Measurements from ENCODE around the gene VRK2.

VRK2 gene

DNA sequence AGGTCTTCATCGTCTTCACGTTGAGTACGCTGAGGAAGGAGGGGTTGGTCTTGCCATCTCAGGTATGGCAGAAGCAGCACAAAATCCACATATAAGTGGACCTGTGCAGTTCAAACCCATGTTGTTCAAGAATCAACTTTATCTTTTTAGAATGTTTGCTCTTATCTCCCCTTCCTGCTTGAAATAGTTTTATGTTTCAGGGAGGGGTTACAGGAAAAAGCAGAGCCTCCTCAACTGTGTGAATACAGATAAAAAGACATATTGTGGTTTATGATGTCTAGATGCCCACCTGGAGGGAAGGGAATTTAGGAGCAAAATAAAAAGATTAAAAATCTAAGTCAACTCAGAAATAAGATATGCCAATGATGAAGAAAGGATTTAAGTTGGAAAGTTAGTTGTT is 75.9 kb downstream of the VRK2 start:
- TF ChIP-seq, protein P1, sequence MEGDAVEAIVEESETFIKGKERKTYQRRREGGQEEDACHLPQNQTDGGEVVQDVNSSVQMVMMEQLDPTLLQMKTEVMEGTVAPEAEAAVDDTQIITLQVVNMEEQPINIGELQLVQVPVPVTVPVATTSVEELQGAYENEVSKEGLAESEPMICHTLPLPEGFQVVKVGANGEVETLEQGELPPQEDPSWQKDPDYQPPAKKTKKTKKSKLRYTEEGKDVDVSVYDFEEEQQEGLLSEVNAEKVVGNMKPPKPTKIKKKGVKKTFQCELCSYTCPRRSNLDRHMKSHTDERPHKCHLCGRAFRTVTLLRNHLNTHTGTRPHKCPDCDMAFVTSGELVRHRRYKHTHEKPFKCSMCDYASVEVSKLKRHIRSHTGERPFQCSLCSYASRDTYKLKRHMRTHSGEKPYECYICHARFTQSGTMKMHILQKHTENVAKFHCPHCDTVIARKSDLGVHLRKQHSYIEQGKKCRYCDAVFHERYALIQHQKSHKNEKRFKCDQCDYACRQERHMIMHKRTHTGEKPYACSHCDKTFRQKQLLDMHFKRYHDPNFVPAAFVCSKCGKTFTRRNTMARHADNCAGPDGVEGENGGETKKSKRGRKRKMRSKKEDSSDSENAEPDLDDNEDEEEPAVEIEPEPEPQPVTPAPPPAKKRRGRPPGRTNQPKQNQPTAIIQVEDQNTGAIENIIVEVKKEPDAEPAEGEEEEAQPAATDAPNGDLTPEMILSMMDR (IDR thresholded peaks at IDR 0.05; ENCODE audit: low read length): no peak
- no peak for TF ChIP-seq EZH2 (IDR thresholded peaks at IDR 0.05; ENCODE audit: borderline replicate concordance, low read length)
- Histone ChIP-seq H3K27ac (ENCODE audit: low read depth, low read length, poor library complexity, severe bottlenecking) (no peak overlapping the region), H3K79me2 (ENCODE audit: insufficient read depth, low read length) (no peaks in the 10 kb centered on the region)

DNA sequence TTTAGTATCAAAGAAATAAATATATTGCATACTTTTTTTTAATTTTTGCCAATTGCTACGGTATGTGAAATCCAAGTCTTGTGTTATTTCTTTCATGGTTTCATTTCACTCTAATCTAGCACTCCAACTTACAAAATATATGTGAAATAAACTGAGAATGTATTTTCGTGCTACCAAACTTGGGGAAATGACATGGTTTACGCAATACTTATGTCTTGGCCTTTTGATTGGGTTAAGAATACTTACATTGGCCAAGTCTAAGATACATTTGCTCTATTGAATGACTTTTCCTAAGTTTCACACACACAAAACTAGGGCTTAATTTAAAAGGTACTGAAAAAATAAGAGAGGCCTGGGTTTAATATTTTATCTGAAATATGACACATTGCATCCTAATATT is 80.5 kb downstream of the VRK2 start:
- H3K9me3 ChIP-seq (ENCODE audit: low read length): no peaks in the 10 kb centered on the region
- no peaks in the 10 kb centered on the region for H3K4me1 ChIP-seq (ENCODE audit: insufficient read depth, low read length, severe bottlenecking)
- peaks cover 19% of the 10 kb centered on the region; the same call in 1 of the 2 replicates for H3K36me3 ChIP-seq (ENCODE audit: insufficient read depth, low read length)
- no peak overlapping the region for H2AFZ ChIP-seq (ENCODE audit: low read length)
- H3K9ac ChIP-seq (ENCODE audit: low read length): no peak overlapping the region
- H3F3A ChIP-seq (ENCODE audit: insufficient read depth, low read length): no peaks in the 10 kb centered on the region
- H3K27ac ChIP-seq (ENCODE audit: low read depth, low read length, poor library complexity, severe bottlenecking): no peak overlapping the region
- H3K4me2 ChIP-seq (ENCODE audit: low read length): no peak overlapping the region
- no peaks in the 10 kb centered on the region; the same call in 1 of the 2 replicates for H3K79me2 ChIP-seq (ENCODE audit: insufficient read depth, low read length)
- H4K20me1 ChIP-seq (ENCODE audit: insufficient read depth, low read length): no peaks in the 10 kb centered on the region
- no peaks in the 10 kb centered on the region for H3K9me2 ChIP-seq (ENCODE audit: low read depth, low read length)
- H3K4me3 ChIP-seq (ENCODE audit: low read depth, low read length, poor library complexity, severe bottlenecking): no peak overlapping the region
- H3K27me3 ChIP-seq (ENCODE audit: insufficient read depth, low read length): no peaks in the 10 kb centered on the region
- TF ChIP-seq, protein P1 (IDR thresholded peaks at IDR 0.05; ENCODE audit: low read length): no peak
- no peak for TF ChIP-seq EZH2 (IDR thresholded peaks at IDR 0.05; ENCODE audit: borderline replicate concordance, low read length)

More for the DNA sequence above, 75.9 kb downstream of the VRK2 start:
- Histone ChIP-seq H3K9ac (ENCODE audit: low read length) (no peak overlapping the region), H4K20me1 (ENCODE audit: insufficient read depth, low read length) (no peaks in the 10 kb centered on the region), H3K9me3 (ENCODE audit: low read length) (no peaks in the 10 kb centered on the region), H3K4me3 (ENCODE audit: low read depth, low read length, poor library complexity, severe bottlenecking) (no peak overlapping the region), H3K27me3 (ENCODE audit: insufficient read depth, low read length) (no peaks in the 10 kb centered on the region), H3K9me2 (ENCODE audit: low read depth, low read length) (no peaks in the 10 kb centered on the region), H3K36me3 (ENCODE audit: insufficient read depth, low read length) (peaks cover 21% of the 10 kb centered on the region), H3K4me2 (ENCODE audit: low read length) (no peak overlapping the region), H2AFZ (ENCODE audit: low read length) (no peak overlapping the region), H3K4me1 (ENCODE audit: insufficient read depth, low read length, severe bottlenecking) (no peaks in the 10 kb centered on the region), H3F3A (ENCODE audit: insufficient read depth, low read length) (no peaks in the 10 kb centered on the region)

DNA sequence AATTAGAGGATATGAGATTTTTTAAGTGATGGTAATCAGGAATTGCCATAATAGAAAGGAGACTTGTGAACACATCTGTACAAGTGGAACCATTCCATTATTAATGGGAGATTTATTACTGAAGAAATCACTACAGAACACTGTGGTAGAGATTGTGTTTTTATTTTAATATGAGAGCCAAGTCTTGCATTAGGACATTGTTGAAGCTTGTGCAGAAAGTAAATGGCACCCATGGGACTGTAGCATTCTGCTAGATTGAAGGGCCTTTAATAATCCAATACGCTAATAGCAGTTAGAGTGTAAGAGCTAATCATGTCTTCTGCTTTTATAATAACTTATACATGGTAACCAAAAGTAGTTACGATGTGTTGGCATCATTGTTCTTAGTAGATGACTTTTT is 83.6 kb downstream of the VRK2 start:
- no peaks in the 10 kb centered on the region; the same call in 1 of the 2 replicates for H3K79me2 ChIP-seq (ENCODE audit: insufficient read depth, low read length)
- H2AFZ ChIP-seq (ENCODE audit: low read length): no peak overlapping the region
- TF ChIP-seq, protein P1 (IDR thresholded peaks at IDR 0.05; ENCODE audit: low read length): no peak
- no peaks in the 10 kb centered on the region for H4K20me1 ChIP-seq (ENCODE audit: insufficient read depth, low read length)
- no peak overlapping the region for H3K9ac ChIP-seq (ENCODE audit: low read length)
- H3K4me2 ChIP-seq (ENCODE audit: low read length): no peak overlapping the region
- no peaks in the 10 kb centered on the region for H3K4me1 ChIP-seq (ENCODE audit: insufficient read depth, low read length, severe bottlenecking)
- no peak overlapping the region for H3K4me3 ChIP-seq (ENCODE audit: low read depth, low read length, poor library complexity, severe bottlenecking)
- H3K9me2 ChIP-seq (ENCODE audit: low read depth, low read length): no peaks in the 10 kb centered on the region
- H3F3A ChIP-seq (ENCODE audit: insufficient read depth, low read length): no peaks in the 10 kb centered on the region
- H3K36me3 ChIP-seq (ENCODE audit: insufficient read depth, low read length): peaks cover 11% of the 10 kb centered on the region; the same call in 1 of the 2 replicates
- H3K27ac ChIP-seq (ENCODE audit: low read depth, low read length, poor library complexity, severe bottlenecking): no peak overlapping the region
- H3K9me3 ChIP-seq (ENCODE audit: low read length): no peaks in the 10 kb centered on the region
- H3K27me3 ChIP-seq (ENCODE audit: insufficient read depth, low read length): no peaks in the 10 kb centered on the region

Measured in OCI-LY1 (cell line).